Inflammatory macrophage treated with lipopolysaccharide for 4 hours (primary cell): ENCODE data around the gene C9orf152.
A peak's percentile ranks its signal among the peaks of the same experiment; 100 is the strongest.
"Not testable (repeated sequence)": the region's sequence is repeated elsewhere in the genome, so short reads cannot be mapped to it uniquely, and the experiment has no call there.

Experiments
- DNase-seq: peaks from one replicate; pipeline ENCODE4 v3.0.0-alpha.2; 2020

The C9orf152 gene

DNA sequence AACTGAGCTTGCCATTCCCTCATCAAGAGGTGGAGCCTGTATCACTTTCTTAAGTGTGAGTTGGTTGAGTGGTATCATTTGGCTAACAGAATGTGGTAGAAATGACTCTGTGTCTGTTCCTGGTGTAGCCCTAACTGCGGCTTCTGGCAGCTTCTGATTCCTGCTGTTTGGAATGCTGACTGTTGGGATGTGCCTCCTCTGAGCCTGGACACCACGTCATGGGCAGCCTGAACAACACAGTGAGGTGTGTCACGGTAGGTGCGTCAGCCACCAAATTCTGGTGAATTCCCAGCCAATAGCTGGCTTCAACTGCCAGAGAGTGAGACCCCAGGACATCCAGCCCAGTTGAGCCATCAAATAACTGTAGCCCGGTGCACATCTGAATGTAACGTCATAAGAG, 6.1 kb upstream of the C9orf152 start:
- no peak for DNase-seq

DNA sequence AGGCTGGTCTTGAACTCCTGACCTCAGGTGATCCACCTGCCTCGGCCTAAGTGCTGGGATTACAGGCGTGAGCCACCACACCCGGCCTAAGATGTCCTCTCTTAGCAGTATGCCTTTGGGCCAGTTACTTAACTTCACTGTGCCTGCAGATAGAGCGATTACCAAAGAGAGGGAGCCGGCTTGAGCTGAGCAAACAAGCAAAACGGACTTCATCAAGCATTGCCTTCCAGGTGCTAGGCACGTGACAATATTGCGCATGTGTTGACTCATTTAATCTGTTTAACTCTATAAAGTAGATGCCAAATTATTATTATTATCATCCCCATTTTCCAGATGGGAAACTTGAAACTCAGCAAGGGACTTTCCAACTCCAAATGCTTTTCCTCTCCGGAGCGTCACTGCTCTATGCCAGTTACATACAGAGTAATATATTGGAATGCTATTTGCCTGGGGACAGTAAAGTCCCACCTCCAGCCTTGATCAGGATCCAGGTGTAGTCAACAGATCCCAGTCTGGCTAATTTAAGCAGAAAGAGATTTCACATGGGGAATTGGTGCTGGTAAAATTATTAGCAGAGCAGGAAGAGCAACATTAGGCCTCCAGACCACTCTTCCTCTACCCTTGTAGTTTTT, 5.6 kb upstream of the C9orf152 start:
- no peak for DNase-seq

DNA sequence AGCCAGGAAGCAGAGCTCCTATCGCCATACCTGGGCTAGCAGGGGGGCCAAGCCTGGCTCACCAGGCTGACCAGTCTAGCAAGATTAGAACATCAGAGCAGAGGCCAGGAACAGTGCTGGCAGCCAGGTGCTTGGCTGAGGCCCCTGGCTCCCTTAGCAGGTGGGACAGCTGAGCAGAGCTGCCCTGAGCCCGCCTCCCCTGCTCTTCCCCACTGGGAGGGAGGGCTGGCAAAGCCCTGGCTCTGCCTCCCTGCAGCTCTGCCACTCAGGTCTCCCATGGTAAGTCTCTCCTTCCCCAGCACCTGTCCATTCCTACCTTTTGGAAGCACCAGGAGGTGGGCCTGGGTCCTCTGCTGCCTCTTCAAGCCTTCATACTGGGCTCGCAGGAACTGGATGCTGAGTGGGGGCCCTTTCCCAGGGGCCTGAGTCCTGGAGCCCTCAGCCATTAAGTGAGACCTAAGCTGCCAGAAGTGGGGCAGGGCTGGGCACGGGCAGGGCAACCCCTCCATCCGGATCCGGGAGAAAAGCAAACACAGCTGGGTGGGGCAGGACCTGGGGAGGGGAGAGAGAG, 803 bp downstream of the C9orf152 start:
- DNase-seq, result no peak

DNA sequence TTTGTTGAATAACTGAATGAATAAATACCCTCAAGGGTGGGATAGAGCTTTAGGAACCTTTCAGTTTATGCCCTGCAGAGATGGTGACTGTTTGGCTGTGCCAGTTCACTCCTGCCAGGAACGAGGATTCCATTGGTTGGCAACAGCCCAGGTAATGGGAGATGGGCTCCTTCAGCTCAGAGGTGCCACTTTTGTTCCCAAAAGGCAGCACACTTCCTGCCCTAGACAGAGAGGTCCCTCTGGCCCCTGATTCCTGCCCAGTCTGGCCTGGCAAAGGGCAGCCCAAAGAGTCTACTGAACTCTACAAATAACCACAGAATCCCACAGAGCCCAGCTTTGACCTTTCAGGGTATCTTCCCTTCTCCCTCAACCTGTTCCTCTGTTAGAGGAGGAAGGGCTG, 1.6 kb downstream of the C9orf152 start:
- no peak for DNase-seq

DNA sequence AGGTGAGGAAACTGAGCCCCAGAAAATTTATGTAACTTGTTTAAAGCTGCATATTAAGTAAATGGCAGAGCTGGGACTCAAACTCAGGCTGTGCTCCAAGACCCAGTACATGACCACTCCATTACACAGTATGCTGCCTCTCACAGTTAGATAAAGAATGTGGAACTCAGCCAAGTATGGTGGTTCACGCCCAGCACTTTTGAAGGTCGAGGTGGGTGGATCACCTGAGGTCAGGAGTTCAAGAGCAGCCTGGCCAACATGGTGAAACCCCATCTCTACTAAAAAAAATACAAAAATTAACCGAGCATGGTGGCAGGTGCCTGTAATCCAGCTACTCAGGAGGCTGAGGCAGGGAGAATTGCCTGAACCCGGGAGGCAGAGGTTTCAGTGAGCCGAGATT, 2.3 kb downstream of the C9orf152 start:
- DNase-seq, result not testable (repeated sequence)

DNA sequence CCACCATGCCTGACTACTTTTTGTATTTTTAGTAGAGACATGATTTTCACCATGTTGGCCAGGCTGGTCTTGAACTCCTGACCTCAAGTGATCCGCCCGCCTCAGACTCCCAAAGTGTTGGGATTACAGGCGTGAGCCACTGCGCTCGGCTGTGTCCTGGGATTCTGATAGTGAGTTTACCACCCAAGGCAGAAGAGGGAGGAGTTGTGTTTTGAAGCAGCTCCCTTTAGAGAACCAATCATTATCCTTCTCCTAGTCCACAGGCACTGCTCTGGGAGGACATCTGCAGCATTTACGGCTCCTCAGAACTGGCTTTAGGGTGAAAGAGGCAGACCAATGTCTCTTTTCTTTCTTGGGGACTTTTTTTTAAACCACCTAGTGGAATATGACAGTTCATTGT, 5.7 kb downstream of the C9orf152 start:
- no peak for DNase-seq

DNA sequence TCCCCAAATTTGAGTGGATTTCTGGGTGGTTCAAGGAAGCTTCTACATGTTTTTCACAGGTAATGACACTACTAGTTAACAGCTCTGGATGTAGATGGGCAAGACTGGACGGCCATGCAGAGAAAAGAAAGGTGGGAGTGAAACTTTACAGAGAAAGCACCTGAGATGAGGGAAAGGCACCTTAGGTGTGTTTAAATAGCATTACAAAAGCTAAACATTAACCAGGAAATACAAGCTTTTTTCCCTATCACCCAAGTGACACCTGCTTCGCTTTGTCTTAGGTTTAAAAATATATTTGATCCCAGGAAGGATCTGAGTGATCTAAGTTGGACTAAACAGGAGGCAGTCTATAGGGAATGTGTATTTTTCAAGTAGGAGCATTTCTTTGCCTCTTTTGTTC, 8.3 kb downstream of the C9orf152 start:
- no peak for DNase-seq

DNA sequence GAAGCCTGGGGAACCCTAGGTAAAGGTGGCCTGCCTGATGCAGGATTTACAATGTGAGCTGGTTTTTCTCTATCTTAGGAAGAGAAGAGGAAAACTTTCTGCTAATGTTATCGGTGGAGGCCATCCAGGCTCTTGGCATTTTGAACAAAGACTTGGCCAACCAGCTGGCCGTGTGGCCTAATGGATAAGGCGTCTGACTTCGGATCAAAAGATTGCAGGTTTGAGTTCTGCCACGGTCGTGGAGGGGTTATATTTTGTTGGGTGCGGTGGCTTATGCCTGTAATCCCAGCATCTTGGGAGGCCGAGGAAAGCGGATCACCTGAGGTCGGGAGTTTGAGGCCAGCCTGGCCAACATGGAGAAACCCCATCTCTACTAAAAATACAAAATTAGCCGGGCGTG, 9.6 kb downstream of the C9orf152 start:
- DNase-seq, result no peak

DNA sequence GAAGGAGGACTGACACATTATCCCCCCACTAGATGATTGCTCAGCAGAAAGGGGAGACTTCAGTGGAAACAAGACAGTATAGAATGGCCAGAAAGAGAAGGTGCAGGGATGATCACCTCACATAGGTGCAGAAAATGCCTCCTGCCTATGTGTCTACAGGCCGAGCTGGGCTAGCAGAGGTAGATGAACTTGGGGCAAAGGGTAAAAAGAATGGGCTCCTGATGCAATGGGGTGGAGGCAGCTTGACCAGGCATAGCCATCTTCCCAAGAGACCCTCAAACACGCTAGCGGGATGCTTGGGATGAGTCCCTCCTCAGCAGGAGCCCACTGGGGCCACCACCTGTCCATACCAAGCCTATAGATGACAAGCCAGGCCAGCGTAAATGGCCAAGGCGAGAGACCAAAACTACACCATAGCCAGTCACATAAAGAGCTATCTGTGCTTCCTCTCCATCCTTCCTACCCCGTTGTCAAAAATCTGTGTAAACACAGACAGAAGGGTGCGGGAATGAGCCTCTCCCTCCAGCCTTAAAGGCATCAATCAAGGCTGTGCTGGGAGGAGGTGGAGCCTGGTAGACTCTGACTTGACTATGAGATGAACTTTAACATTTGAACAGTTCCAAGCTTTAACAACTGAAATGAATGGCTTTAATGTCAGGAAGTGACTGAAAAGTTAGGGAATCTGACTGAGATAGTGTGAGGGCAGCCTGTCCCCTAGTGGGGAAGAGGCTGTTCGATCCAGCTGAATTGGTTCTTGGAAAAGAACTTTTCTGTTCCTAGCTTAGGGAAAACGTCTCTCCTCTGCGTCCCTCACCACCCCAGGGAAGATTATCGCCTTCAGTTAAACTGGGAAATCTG, 10.4 kb downstream of the C9orf152 start:
- DNase-seq, result no peak

DNA sequence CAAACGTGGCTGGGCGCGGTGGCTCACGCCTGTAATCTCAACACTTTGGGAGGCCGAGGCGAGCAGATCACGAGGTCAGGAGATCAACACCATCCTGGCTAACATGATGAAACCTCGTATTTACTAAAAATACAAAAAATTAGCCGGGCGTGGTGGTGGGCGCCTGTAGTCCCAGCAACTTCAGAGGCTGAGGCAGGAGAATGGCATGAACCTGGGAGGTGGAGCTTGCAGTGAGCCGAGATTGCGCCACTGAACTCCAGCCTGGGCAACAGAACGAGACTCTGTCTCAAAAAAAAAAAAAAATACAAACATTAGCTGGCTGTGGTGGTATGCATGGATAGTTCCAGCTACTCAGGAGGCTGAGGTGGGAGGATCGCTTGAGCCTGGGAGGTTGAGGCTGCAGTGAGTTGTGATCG, 11.9 kb downstream of the C9orf152 start:
- DNase-seq, result not testable (repeated sequence)

DNA sequence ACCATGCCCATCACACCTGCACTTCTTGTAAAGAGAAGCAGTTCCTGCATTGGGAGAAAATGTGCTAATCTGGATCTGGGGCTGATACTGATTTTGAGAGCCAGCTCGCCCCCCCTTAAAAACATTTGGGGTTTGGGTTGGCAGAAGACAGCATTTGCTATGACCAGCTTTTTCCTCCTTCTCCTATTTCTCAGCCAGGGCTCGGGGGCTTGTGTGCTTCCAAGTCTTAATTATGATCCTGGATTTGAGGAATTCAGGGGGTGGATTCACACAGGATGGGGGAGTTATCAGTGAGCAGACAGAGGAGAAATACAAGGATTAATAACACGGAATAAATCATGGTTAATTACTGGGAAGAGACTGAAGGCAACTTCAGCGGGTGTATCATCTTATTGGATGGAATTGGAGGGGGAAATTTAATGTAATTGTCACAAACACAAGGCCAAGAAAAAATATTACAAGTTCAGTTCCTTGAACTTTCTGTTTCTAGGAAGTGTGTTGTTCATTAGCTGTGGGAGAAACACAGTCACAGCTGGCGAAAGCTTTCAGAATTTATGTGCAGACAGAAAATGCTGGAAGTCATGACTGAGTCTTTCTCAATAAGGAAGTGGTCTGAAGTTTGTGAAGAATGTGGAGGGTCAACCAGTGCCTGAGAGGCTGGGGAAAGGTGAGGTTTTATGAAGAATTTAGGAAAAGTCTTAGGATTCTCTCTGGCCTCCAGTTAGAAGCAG, 15.3 kb downstream of the C9orf152 start:
- peak; percentile 80 for DNase-seq

DNA sequence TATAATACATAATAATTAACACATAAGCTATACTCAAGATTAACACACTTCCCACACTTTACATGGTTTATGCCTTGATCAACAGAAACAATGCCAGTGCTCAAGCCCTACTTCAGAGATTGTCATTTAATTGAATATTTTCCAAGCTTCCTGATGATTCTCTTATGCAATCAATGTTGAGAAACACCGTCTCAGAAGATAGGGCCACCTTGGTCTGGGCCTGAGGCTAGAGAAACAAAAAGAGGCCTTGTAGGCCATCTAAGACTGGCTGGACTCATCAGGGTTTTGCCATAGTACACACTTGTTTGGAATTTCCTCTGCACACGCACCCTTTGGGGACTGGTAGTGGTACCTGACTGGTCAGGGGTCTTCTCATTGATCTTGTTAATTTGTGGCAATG, 16.3 kb downstream of the C9orf152 start:
- DNase-seq, result no peak

DNA sequence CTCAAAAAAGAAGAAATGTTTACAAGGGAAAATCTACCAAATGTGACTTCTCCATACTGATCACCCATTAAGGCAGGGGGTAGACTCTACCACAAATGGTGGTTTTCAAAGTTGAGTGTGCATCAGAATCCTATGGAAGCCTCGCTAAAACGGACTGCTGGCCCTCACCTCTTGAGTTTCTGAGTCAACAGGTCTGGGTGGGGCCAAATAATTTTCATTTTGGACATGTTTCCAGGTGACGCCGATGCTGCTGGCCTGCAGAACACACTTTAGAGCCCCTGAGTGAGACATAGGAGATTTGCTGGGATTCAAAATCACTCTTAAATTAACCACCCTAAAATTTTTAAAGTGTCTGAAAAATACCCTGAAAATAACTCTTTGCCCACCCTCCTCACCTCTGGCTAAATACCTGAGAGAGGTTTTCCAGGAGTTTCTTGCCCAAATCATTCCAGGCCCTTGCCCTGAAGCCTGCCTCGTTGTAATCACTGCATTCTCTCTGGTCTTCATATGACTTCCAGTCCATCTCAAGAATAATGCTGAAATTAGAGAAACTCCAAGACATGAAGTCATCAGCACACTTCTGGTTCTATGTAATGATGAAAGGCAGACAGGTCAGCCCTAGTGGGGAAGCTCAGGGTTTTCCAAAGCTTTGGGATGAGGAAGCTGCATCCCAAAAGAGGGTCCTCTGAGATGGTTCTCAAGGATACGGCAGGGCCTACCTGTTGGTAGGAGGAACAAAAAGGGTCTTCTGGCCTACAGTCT, 18.2 kb downstream of the C9orf152 start:
- DNase-seq, result peak; percentile 80

DNA sequence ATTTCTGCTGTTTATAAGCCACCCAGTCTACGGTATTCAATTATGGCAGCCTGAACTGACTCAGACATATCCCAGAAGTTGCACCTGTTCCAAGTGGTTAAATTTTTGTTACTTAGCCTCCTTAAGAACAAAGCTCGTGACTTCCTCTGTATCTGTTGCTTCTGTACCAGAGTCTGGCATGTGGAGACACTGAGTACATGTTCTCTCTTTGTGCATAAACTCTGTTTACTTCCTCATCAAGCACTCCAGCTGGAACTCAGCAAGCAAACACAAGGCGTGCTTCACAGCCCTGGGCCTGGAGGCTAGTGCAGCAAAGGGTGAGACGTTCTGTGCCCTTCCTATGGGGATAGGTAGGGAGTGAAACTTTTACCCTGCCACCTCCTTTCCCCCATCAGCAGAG, 19.0 kb downstream of the C9orf152 start:
- peak; percentile 71 for DNase-seq

DNA sequence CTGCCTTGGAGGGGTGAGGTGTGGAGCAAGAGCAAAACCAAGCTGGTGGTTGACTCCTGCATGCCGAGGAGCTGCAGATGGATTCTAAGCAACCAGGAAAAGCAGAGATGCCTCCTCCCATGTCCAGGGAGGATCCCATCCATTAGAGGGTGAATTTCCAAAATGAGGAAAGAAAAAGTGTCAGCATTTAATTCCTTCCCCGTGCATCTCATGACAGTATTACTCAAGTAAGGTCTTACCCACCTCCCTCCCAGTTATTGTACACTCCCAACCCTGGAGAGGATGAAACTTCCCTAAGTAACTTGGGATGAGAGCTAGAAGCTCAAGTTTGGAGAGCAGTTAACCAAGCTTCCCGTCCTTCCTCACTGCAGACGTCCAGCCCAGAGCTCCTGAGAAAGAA, 19.9 kb downstream of the C9orf152 start:
- peak; percentile 61 for DNase-seq

DNA sequence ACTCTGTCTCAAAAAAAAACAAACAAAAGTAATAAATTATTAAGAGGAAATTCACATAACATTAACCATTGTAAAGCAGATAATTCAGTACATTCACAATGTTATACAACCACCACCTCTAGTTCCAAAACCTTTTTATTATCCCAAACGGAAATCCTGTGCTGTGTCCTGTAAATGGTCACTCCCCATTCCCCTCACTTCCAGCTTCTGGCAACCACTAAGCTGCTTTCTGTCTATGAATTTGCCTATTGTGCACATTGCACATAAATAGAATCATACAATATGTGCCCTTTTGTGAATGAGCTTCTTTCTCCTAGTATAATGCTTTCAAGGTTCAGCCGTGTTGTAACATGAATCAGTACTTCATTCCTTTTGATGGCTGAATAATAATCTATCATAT, 20.8 kb downstream of the C9orf152 start:
- DNase-seq, result no peak

DNA sequence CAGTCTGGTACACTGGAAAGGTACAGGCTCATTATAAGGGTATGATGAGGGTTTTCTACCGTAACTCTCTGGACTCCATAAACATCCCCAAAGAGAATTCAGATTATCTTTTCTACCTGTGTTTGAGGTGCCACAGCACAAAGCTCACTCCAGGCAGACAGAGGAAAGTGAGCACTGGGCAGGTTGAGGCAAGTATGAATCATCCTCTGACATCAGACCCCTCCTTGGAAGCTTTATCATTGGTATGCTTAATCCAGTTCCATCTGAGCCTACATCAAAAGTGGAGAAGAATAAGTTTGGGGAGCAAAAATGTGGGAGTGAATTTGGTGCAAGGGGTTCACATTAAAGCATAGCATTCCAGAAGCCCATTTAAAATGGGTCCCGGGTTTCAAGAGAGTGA, 21.7 kb downstream of the C9orf152 start:
- DNase-seq, result no peak

DNA sequence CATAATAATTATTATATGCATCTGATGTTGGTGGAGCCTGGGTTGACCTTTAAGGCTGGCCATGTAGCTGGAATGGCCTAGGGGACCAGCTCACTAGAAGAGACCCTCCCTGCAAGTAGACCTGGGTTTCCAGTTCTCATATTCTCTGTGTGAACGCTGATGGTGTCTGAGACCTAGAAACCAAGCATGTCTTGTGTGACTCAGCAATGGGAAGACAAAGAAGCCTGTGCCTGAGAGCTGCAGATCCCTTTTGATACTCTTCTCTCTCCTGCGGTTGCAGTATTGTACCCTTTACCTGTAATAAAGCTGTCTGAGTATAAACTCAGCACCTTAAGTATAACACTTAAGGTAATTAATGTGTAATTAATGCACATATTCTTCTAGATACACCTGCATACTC, 22.2 kb downstream of the C9orf152 start:
- no peak for DNase-seq

DNA sequence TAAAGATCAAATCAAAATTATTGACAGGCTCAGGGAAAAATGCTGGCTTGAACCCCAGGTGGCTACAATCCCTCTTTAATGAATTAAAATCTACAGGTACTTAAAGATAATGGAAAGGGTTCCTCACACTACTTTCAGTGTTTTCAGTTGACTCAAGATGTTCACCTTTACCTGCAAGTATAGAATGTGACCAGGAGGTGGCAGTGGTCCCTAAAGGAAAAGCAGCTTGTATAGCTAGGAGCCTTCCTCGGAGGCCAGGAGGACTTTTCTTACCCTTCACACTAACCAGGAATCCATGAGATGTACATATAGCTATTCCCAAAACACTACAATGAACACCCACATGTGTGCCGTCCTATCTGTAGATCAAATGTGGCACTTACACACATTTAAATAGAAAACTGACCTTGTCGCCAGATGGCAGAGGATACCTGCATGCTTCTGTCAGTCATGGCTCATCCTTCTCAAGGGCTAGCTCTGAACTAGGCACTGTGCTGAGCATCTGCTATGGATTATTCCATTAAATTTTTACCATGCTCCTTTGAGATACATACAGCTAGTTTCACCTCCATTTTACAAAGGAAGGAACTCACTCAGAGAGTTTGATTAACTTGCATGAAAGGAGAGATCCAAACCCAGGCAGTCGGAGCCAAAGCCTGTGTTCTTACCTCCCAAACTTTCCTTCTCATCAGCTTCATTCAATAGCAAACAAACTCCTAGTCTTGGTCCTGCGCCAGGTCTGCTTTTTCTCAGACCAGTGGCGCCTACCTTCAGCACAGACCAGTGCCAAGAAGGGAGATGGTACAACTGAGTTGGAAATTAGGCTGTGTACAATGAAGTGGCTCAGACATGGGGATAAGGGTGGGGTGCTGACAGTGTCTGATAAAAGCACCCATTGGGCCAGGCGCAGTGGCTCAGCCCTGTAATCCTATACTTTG, 24.5 kb downstream of the C9orf152 start:
- peak; percentile 66 for DNase-seq

DNA sequence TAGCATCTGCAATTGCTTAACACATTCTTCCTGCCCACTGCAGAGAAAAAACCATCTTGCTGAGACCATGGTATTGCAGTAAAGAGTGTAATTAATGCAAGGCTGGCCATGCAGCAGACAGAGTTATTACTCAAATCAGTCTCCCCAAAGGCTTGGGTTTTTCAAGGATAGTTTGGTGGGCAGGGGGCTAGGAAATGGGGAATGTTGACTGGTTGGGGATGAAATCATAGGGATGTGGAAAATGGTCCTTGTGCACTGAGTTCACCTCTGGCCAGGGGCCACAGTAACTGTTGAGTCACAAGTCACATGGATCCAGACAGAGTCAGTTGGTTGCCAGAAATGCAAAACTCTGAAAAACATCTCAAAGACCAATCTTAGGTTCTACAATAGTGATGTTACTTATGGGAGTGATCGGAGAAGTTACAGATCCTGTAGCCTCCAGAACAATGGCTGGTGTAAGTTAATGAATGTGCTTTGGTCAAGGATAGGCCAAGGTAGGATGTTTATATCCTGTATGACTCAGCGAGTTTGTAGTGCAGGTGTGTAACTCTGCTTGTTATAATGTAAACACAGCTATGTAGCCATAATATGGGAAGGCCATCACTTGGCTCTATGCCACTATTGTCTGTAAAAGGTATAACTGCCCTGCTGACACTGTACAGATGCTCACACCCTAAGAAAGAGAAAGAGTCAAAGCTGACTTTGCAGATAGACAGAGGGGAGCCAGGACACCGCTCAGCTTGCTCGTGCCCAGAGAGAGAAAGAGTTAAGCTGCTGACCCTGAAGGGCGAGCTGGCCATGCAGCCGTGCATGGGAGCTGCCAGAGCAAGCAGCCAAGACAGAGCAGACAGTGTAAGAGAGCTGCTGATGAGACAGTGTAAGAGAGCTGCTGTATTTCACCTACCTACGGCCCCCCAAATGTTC, 27.2 kb downstream of the C9orf152 start:
- DNase-seq, result no peak
